Measurements from ENCODE around the gene PRDM13. TPM values are rescaled to one million over a fixed set of nuclear protein-coding genes. Genes with fewer than 3 reads are reported as not detected.

Gene PRDM13
- total RNA-seq, 1 experiment from 2014 or later, result not detected

- no peak overlapping the region for H2AFZ ChIP-seq (ENCODE audit: low read depth, low read length, poor library complexity, severe bottlenecking)
- H3K9me2 ChIP-seq (ENCODE audit: insufficient read depth), result no peaks in the 10 kb centered on the region
- H3K9me3 ChIP-seq (ENCODE audit: control insufficient read depth in 1 of 2, insufficient read depth in 1 of 2, low read depth in 1 of 2, low read length in 2 of 2), result no peaks in the 10 kb centered on the region
- intact Hi-C loops (cut with micrococcal nuclease), result no loop called here
- H3K9ac ChIP-seq (ENCODE audit: low read length), result no peak overlapping the region
- DNase-seq (ENCODE audit: low read depth, low spot score) (no peak), ATAC-seq (no peak)
- H3K27me3 ChIP-seq (ENCODE audit: insufficient read depth, low read length), result no peaks in the 10 kb centered on the region
- H4K20me1 ChIP-seq (ENCODE audit: insufficient read depth), result no peaks in the 10 kb centered on the region
- no peak overlapping the region for H3K27ac ChIP-seq (ENCODE audit: low read depth, low read length)
- no peaks in the 10 kb centered on the region for H3K4me1 ChIP-seq (ENCODE audit: control insufficient read depth in 1 of 2, insufficient read depth in 2 of 2, low read length in 2 of 2)
- POLR2A ChIA-PET, result no interaction called here
- CTCF ChIA-PET, result no interaction called here
- H3K4me3 ChIP-seq (replicated peaks in 1 of 2; ENCODE audit: low read depth in 1 of 2, low read length in 2 of 2), result no peak overlapping the region
- BruUV-seq (replicated peaks), result no TSS peak
- no peaks in the 10 kb centered on the region for H3K36me3 ChIP-seq (ENCODE audit: control insufficient read depth in 1 of 2, insufficient read depth in 2 of 2, low read length in 2 of 2)
- no peaks in the 10 kb centered on the region for H3K79me2 ChIP-seq (ENCODE audit: insufficient read depth, low read length)
- RAD21 ChIA-PET (ENCODE audit: low non-redundant PET in 1 of 2, low total read pairs in 2 of 2, uncharacterized antibody in 2 of 2, unreplicated experiment in 2 of 2), result no interaction called here
- TF ChIP-seq ELF1 (IDR thresholded peaks at IDR 0.05; ENCODE audit: borderline replicate concordance, low read depth) (no peak), FOSL1 (IDR thresholded peaks at IDR 0.05; ENCODE audit: low read depth) (no peak), SP1 (IDR thresholded peaks at IDR 0.05; ENCODE audit: low read depth) (no peak), MAX (IDR thresholded peaks at IDR 0.05) (no peak), SRF (IDR thresholded peaks at IDR 0.05; ENCODE audit: low read depth) (no peak), POLR2A (IDR thresholded peaks at IDR 0.05; ENCODE audit: borderline replicate concordance, extremely low read depth, insufficient read depth, insufficient read length) (no peak), TCF7L2 (IDR thresholded peaks at IDR 0.05; ENCODE audit: borderline replicate concordance, extremely low read depth, insufficient read depth, insufficient read length) (no peak), ZNF274 (IDR thresholded peaks at IDR 0.05; ENCODE audit: low read depth, low read length) (no peak), JUND (IDR thresholded peaks at IDR 0.05) (no peak), REST (IDR thresholded peaks at IDR 0.05; ENCODE audit: low read depth) (no peak), EZH2phosphoT487 (IDR thresholded peaks at IDR 0.05; ENCODE audit: borderline replicate concordance) (no peak), CTCF (IDR thresholded peaks at IDR 0.05 in 2 of 3, conservative IDR thresholded peaks at IDR 0.05 in 1 of 3; ENCODE audit: borderline replicate concordance in 1 of 3, insufficient read depth in 1 of 3, low read depth in 2 of 3, low read length in 2 of 3) (no peak), ATF3 (IDR thresholded peaks at IDR 0.05) (no peak), YY1 (IDR thresholded peaks at IDR 0.05; ENCODE audit: extremely low read depth, insufficient replicate concordance, low read depth, low read length) (no peak)
- no peak overlapping the region for H3K4me2 ChIP-seq (ENCODE audit: low read length)
Measured at GRCh38 chr6:99590728-99591672, 15.6 kb upstream of the PRDM13 start.
